Esophagus muscularis mucosa (tissue), 4 donors: ENCODE data around the gene PTPRT. TPM values are rescaled to one million over a fixed set of nuclear protein-coding genes. Genes with fewer than 3 reads are reported as not detected.

ENCODE experiments used
- DNase-seq: peaks from one replicate; pipeline ENCODE4 v3.0.0-alpha.2; 2017; ENCODE audit errors: extremely low spot score
- H3K27ac ChIP-seq, 4 donors: fragments of 200-600 bp; sonication (generic); replicated peaks in 1 of 4; 1 replicate in 3 of 4; 2 replicates in 1 of 4; pipeline ENCODE4 v1.5.1; 2016 to 2019; ENCODE audit warnings: mild to moderate bottlenecking in 1 of 4
- H3K27me3 ChIP-seq, 4 donors: fragments of 200-600 bp; sonication (generic); one replicate each; pipeline versions ENCODE4 v1.5.1 to v1.6.0; 2016 to 2019
- H3K36me3 ChIP-seq, 4 donors: fragments of 200-600 bp; sonication (generic); one replicate each; pipeline ENCODE4 v1.5.1; 2016 to 2019
- H3K4me1 ChIP-seq, 4 donors: fragments of 200-600 bp; sonication (generic); one replicate each; pipeline ENCODE4 v1.5.1; 2016 to 2019
- H3K4me3 ChIP-seq, 4 donors: fragments of 200-600 bp; sonication (generic); 1 replicate in 2 of 4; 2 replicates in 2 of 4; pipeline ENCODE4 v1.5.1; 2016 to 2019; ENCODE audit warnings: mild to moderate bottlenecking in 4 of 4, moderate library complexity in 1 of 4
- H3K9me3 ChIP-seq, 4 donors: fragments of 200-600 bp; sonication (generic); 1 replicate in 3 of 4; 2 replicates in 1 of 4; pipeline ENCODE4 v1.5.1; 2016 to 2019
- CTCF ChIP-seq, 3 experiments: fragments of 200-600 bp in 2 of 3; fragments of 450-650 bp in 1 of 3; sonication (generic) in 2 of 3; IDR thresholded peaks; one replicate each; pipeline ENCODE4 v1.5.1; 2017 to 2019; ENCODE audit warnings: antibody characterized with exemption in 3 of 3, mild to moderate bottlenecking in 2 of 3, moderate library complexity in 1 of 3
- EP300 ChIP-seq: sonication (generic); formaldehyde crosslinking; IDR thresholded peaks from one replicate; pipeline ENCODE4 v1.6.1; 2017; ENCODE audit warnings: antibody characterized with exemption
- POLR2A ChIP-seq: fragments of 450-650 bp; IDR thresholded peaks from one replicate; pipeline ENCODE4 v1.6.1; 2017; ENCODE audit warnings: antibody characterized with exemption, moderate library complexity, mild to moderate bottlenecking, low read depth
- POLR2AphosphoS5 ChIP-seq, 2 donors: sonication (generic); formaldehyde crosslinking; IDR thresholded peaks; one replicate each; pipeline ENCODE4 v1.6.1; 2017; ENCODE audit warnings: antibody characterized with exemption in 2 of 2
- WGBS: methylation state at CpG from one replicate; pipeline ENCODE4 v1.1.5; 2018; 5-methylcytosine and 5-hydroxymethylcytosine counted together
- intact Hi-C: fragments of 100-400 bp; cut with DNase I; formaldehyde crosslinking; loops from one replicate; pipeline ENCODE4 v1.15.1; 2023
- total RNA-seq, 4 donors: library from RNA; depleted of rRNA; stranded (reverse); fragments of >200 nt; gene quantifications; one replicate each; pipeline versions ENCODE4 v1.1.0 to v1.2.1, GENCODE V29; 2016

Gene PTPRT
- total RNA-seq, 4 donors from 2014 or later: 0.06 to 0.39 TPM; not detected in 2

GRCh38 chr20:42097741-42098140 lies 1092.0 kb downstream of the PTPRT start:
- 68% methylated on average over 5 of the region's 5 CpGs for WGBS
- no peak for DNase-seq
- H3K9me3 ChIP-seq: no peaks in the 10 kb centered on the region
- H3K4me1 ChIP-seq: no peaks in the 10 kb centered on the region
- intact Hi-C loops: no loop called here
- no peak for TF ChIP-seq CTCF (IDR thresholded peaks at IDR 0.05)
- TF ChIP-seq EP300: no peak
- TF ChIP-seq POLR2A: no peak
- TF ChIP-seq POLR2AphosphoS5 (IDR thresholded peaks at IDR 0.05): no peak
- H3K27ac ChIP-seq: no peak overlapping the region
- H3K36me3 ChIP-seq: no peaks in the 10 kb centered on the region
- peaks cover 0 to 27% (median 0%) of the 10 kb centered on the region in 4 donors for H3K27me3 ChIP-seq
- H3K4me3 ChIP-seq: no peak overlapping the region

- Histone ChIP-seq H3K9me3 (no peaks in the 10 kb centered on the region), H3K27me3 (peaks cover 0 to 27% (median 0%) of the 10 kb centered on the region in 4 donors), H3K27ac (no peak overlapping the region), H3K4me3 (no peak overlapping the region), H3K36me3 (no peaks in the 10 kb centered on the region), H3K4me1 (no peaks in the 10 kb centered on the region)
- intact Hi-C loops: no loop called here
- 68% methylated on average over 2 of the region's 2 CpGs for WGBS
- TF ChIP-seq EP300: no peak
- no peak for TF ChIP-seq POLR2AphosphoS5 (IDR thresholded peaks at IDR 0.05)
- no peak for TF ChIP-seq CTCF (IDR thresholded peaks at IDR 0.05)
- TF ChIP-seq POLR2A: no peak
- no peak for DNase-seq
These were observed 1094.5 kb downstream of the PTPRT start for GRCh38 chr20:42095221-42095620.

- Histone ChIP-seq H3K27ac (no peak overlapping the region), H3K9me3 (no peaks in the 10 kb centered on the region), H3K4me3 (no peak overlapping the region), H3K36me3 (no peaks in the 10 kb centered on the region), H3K27me3 (peaks cover 0 to 25% (median 0%) of the 10 kb centered on the region in 4 donors), H3K4me1 (no peaks in the 10 kb centered on the region)
- 59% methylated on average over 14 of the region's 14 CpGs for WGBS
- no peak for DNase-seq
- intact Hi-C loops: no loop called here
- TF ChIP-seq CTCF (IDR thresholded peaks at IDR 0.05) (no peak), EP300 (no peak), POLR2AphosphoS5 (IDR thresholded peaks at IDR 0.05) (no peak), POLR2A (no peak)
These were observed 1095.9 kb downstream of the PTPRT start for GRCh38 chr20:42093542-42094440.

GRCh38 chr20:42093041-42093440 lies 1096.7 kb downstream of the PTPRT start:
- WGBS: 61% methylated on average over 4 of the region's 4 CpGs
- no peak for DNase-seq
- Histone ChIP-seq H3K27ac (no peak overlapping the region), H3K27me3 (peaks cover 0 to 21% (median 0%) of the 10 kb centered on the region in 4 donors), H3K4me3 (no peak overlapping the region), H3K36me3 (no peaks in the 10 kb centered on the region), H3K9me3 (no peaks in the 10 kb centered on the region), H3K4me1 (no peaks in the 10 kb centered on the region)
- intact Hi-C loops: no loop called here
- TF ChIP-seq POLR2AphosphoS5 (IDR thresholded peaks at IDR 0.05) (no peak), CTCF (IDR thresholded peaks at IDR 0.05) (no peak), EP300 (no peak), POLR2A (no peak)
